Measurements from ENCODE around the gene EIF1AX.

- TF ChIP-seq CTCF (conservative IDR thresholded peaks at IDR 0.05 in 1 of 2, IDR thresholded peaks at IDR 0.05 in 1 of 2; ENCODE audit: low read depth in 1 of 2, low read length in 2 of 2) (no peak), EZH2 (IDR thresholded peaks at IDR 0.05; ENCODE audit: low read length, missing control alignments) (no peak)
Measured at GRCh38 chrX:20118065-20118824, 23.4 kb downstream of the EIF1AX start.
